T-helper 17 cell (primary cell): ENCODE data around the gene HNRNPK. TPM values are rescaled to one million over a fixed set of nuclear protein-coding genes. Genes with fewer than 3 reads are reported as not detected.
"Not testable (repeated sequence)": the region's sequence is repeated elsewhere in the genome, so short reads cannot be mapped to it uniquely, and the experiment has no call there.

Experiments used
- ATAC-seq: fragments of 150-1000 bp; cut with Tn5 transposase; 2 replicates; pipeline ENCODE4 v1.10.0; 2021; ENCODE audit warnings: mild to moderate bottlenecking, moderate library complexity
- DNase-seq, 3 donors: peaks; one replicate each; pipeline versions ENCODE4 v3.0.0 to v3.0.0-alpha.2; 2020 to 2021
- H3K9me3 ChIP-seq: one replicate; pipeline ENCODE4 v1.7.0; 2013; ENCODE audit warnings: low read length, mild to moderate bottlenecking; ENCODE audit not compliant: control insufficient read depth, poor library complexity, severe bottlenecking
- H3K27ac Mint-ChIP-seq: one replicate; pipeline ENCODE4 v1.8.0; 2022; ENCODE audit warnings: mild to moderate bottlenecking, moderate library complexity, mixed read lengths
- H3K27me3 Mint-ChIP-seq: one replicate; pipeline ENCODE4 v1.8.0; 2022; ENCODE audit warnings: mixed read lengths
- H3K36me3 Mint-ChIP-seq: one replicate; pipeline ENCODE4 v1.8.0; 2022; ENCODE audit warnings: low read depth, mixed read lengths
- H3K4me1 Mint-ChIP-seq: one replicate; pipeline ENCODE4 v1.8.0; 2022; ENCODE audit warnings: mild to moderate bottlenecking, mixed read lengths
- H3K4me3 Mint-ChIP-seq: one replicate; pipeline ENCODE4 v1.8.0; 2022; ENCODE audit warnings: mild to moderate bottlenecking, moderate library complexity, mixed read lengths
- total RNA-seq, 4 donors: library from RNA in 2 of 4; stranded (reverse) in 2 of 4; gene quantifications; one replicate each; pipeline ENCODE4 v1.2.3 and lab custom pipeline; 2022 to 2026

HNRNPK gene
- total RNA-seq, 2 donors from 2014 or later: 612 to 613 TPM

DNA sequence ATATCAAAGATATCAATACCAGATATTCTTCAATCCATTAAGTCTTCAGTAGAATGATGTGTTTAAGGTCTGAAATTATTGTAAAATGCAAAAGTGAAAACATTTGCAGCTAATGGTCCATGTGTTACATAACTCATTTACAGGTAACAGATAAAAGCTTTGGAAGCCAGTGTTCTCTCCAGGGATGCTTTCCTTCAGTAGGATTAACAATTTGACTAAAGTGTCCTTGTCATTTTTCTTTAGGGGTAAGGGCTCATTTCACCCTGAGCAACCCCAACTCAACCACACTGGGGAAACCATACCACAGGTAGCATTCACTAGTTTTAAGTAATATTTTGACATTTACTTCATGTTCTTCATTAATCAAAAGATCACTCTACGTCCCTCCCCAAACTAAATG, 12.9 kb downstream of the HNRNPK start:
- DNase-seq (no peak), ATAC-seq (no peak)
- H3K36me3 Mint-ChIP-seq: peaks cover 10% of the 10 kb centered on the region
- H3K9me3 ChIP-seq: no peaks in the 10 kb centered on the region
- H3K27me3 Mint-ChIP-seq: no peaks in the 10 kb centered on the region
- H3K4me3 Mint-ChIP-seq: peak overlapping the region; percentile 22
- H3K4me1 Mint-ChIP-seq: peaks cover 22% of the 10 kb centered on the region
- H3K27ac Mint-ChIP-seq: peak overlapping the region; percentile 78

DNA sequence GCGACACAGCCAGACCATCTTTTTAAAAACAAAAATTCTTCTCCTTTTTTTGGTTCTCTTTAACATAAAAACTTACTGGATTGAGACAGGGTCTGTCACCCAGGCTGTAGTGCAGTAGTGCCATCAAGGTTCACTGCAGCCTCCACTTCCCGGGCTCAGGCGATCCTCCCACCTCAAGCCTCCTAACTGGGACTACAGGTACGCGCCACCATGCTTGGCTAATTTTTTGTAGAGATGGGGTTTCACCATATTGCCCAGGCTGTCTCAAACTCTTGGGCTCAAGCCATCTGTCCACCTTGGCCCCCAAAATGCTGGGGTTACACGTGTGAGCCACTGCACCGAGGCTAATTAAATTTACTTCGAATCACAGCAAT, 13.8 kb downstream of the HNRNPK start:
- Mint-ChIP-seq H3K27ac (peak overlapping the region; percentile 78), H3K4me1 (peaks cover 18% of the 10 kb centered on the region), H3K4me3 (peak overlapping the region; percentile 60), H3K36me3 (peaks cover 6% of the 10 kb centered on the region), H3K27me3 (no peaks in the 10 kb centered on the region)
- H3K9me3 ChIP-seq: no peaks in the 10 kb centered on the region
- ATAC-seq: peak; percentile 20
- DNase-seq: no peak

DNA sequence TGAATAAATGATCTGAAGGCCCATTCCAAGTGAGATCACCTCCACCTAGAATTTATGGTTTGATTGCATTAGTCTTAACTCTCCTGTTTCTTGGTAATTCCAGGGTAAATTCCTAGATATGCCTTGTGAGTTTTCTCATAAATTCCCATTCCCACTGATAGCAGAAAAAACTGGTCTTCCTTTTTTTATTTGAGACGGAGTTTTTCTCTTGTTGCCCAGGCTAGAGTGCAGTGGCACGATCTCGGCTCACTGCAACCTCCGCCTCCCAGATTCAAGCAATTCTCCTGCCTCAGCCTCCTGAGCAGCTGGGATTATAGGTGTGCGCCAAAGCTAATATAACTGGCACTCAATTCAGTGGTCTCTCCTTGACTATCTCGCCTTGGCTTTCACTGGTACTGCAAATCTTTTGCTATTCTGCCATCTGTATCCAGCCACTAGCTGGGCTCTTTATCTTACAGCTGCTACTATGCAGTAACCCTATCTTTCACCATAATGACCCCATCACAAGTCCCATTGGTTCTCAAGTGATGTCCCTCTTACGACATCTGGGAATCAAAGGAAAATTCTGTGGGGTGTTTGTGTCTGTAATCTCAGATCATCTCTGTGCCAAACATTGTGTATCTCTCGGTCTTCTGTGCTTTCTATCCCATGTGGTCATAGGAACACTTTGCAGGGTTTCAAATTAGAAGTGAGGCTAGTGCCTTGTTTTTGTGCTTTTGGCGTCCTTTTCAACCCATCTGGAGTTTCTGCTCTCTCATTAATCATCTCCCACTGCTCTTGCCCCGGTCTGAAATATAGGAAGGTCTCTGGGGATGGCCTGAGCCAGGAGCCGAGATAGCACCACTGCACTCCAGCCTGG, 14.4 kb downstream of the HNRNPK start:
- H3K36me3 Mint-ChIP-seq: peaks cover 6% of the 10 kb centered on the region
- peak; percentile 42 for ATAC-seq

DNA sequence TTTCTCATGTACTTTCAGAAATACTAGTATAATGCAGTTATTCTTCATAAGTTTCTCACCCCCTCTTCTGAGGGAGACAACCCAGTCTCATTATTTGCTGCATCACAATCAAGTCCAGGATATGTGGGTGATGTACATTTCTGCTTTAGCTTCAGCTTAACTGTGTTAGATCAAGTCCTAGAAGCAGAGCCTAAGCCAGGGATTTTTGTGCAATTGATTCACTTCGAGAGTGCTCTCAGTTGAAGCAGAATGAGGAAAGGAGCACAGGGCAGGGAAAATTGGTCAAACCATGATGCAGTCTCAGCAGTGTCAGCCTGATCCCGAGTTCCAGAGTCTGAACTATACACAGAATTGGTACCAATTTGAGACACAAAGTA, 15.1 kb downstream of the HNRNPK start:
- Mint-ChIP-seq H3K27me3 (no peaks in the 10 kb centered on the region), H3K27ac (peak overlapping the region; percentile 78), H3K4me1 (peaks cover 16% of the 10 kb centered on the region), H3K4me3 (peak overlapping the region; percentile 31), H3K36me3 (peaks cover 6% of the 10 kb centered on the region)
- ATAC-seq (peak; percentile 40), DNase-seq (no peak)
- H3K9me3 ChIP-seq: no peaks in the 10 kb centered on the region

More for the DNA sequence above, 14.4 kb downstream of the HNRNPK start:
- Mint-ChIP-seq H3K4me3 (peak overlapping the region; percentile 60), H3K27me3 (no peaks in the 10 kb centered on the region), H3K27ac (peak overlapping the region; percentile 78), H3K4me1 (peaks cover 18% of the 10 kb centered on the region)
- H3K9me3 ChIP-seq: no peaks in the 10 kb centered on the region
- no peak for DNase-seq

DNA sequence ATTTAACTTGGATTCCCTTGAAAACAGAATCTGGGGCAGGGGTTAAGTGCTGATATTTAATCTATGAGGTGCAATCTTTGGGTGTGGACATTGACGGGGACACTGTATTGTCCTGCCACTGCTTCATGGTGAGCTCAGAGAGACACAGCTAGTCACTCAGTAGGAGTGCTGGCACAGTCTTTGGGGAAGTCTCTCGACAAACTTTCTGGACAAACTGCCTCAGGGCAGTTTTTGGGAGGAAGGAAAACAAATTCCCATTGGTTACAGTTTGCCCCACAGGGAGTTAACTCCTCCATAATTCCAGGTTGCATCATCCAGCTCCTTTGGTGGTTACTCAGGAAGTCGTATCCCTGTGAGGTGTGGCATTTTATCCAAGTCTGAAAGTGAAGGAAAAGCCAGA, 17.9 kb downstream of the HNRNPK start:
- H3K9me3 ChIP-seq: no peaks in the 10 kb centered on the region
- Mint-ChIP-seq H3K27me3 (no peaks in the 10 kb centered on the region), H3K4me1 (peaks cover 14% of the 10 kb centered on the region), H3K27ac (no peak overlapping the region), H3K36me3 (peaks cover 3% of the 10 kb centered on the region), H3K4me3 (no peak overlapping the region)
- DNase-seq (no peak), ATAC-seq (no peak)

DNA sequence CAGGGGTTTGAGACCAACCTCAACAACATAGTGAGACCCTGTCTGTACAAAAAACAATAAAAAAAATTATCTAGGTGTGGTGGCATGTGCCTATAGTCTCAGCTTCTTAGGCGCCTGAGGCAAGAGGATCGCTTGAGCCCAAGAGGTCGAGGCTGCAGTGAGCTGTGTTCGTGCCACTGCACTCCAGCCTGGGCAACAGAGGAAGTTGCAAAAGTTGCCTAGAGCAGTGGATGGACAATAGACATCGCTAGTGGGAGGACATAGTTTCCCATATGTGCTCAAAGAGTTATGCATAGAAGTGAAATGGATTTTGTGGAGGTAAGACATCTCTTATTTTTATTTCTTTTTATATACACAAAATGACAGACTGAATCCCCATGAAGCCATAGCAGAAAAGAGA, 19.0 kb downstream of the HNRNPK start:
- ATAC-seq (no peak), DNase-seq (no peak)
- H3K4me3 Mint-ChIP-seq: no peak overlapping the region
- no peaks in the 10 kb centered on the region for H3K27me3 Mint-ChIP-seq
- no peak overlapping the region for H3K27ac Mint-ChIP-seq
- no peaks in the 10 kb centered on the region for H3K9me3 ChIP-seq
- H3K4me1 Mint-ChIP-seq: peaks cover 17% of the 10 kb centered on the region
- H3K36me3 Mint-ChIP-seq: no peaks in the 10 kb centered on the region

DNA sequence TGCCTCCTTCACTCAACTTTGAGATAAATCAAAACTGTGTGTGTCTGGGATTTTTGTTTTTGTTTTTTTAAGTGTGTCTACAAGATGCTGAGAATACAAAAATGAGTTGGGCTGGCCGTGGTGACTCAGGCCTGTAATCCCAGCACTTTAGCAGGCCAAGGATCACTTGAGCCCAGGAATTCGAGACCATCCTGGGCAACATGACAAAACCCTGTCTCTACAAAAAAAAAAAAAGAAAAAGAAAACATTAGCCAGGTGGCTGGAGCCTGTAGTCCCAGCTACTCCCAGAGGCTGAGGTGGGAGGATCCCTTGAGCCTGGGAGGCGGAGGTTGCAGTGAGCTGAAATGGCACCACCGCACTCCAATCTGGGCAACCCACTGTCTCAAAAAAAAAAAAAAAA, 21.0 kb downstream of the HNRNPK start:
- Mint-ChIP-seq H3K27ac (no peak overlapping the region), H3K36me3 (no peaks in the 10 kb centered on the region), H3K4me1 (peaks cover 13% of the 10 kb centered on the region), H3K4me3 (no peak overlapping the region), H3K27me3 (no peaks in the 10 kb centered on the region)
- ATAC-seq: no peak
- H3K9me3 ChIP-seq: no peaks in the 10 kb centered on the region
- no peak for DNase-seq

DNA sequence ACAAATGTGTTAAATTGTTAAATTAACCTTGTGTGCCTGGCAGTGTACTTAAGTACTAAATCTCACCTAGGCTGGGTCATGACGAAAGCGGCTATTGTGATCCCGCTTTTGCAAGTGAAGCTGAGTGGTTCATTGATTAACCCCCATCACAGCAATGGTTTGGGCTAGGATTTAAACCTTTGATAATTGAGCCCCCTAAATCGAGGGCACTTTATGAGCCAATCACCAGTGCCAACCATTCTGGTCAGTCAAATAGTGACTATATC, 22.8 kb downstream of the HNRNPK start:
- ATAC-seq: no peak
- Mint-ChIP-seq H3K36me3 (no peaks in the 10 kb centered on the region), H3K4me3 (peak overlapping the region; percentile 96), H3K27me3 (no peaks in the 10 kb centered on the region), H3K27ac (peak overlapping the region; percentile 96), H3K4me1 (peaks cover 13% of the 10 kb centered on the region)
- DNase-seq: no peak
- H3K9me3 ChIP-seq: no peaks in the 10 kb centered on the region

DNA sequence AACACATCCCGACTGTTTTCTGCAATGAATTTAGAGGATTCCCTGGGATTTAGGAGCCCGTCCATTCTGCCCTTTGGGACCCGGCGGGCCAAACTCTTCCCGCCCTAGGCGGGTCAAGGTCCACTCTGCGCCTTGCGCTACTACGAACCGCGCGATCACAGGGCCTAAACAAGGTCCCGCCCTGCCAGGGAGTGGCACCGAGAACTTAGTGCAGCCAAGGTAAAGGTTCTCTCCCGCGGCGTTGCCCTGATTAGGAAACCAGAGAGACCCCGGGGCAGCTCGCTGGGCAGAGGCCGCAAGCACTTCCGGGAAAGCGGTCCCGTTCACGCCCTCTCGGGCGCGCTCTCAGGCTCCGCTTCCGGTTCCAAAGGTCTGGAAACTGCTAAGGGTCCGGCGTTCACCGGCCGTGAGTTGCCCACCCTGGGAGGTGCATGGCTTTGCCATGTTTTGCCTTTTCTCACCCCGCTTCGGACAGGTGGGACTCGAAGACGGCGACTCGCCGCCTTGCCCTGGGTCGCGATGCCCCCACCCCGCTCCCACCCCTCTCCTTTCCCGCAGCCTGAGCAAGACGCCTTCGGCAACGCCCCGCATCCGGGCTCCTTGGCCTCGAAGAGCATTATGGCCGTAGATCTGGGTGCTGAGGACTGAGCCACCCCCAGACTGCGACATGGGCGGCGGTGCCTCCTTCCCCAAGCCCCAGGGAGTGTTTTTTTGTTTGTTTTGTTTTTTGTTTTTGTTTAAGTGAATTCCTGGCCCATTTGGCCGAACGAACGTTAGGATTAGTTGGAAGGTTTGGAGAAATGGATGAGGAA, 23.4 kb downstream of the HNRNPK start:
- H3K9me3 ChIP-seq: no peaks in the 10 kb centered on the region
- H3K4me1 Mint-ChIP-seq: peaks cover 13% of the 10 kb centered on the region
- peak; percentile 77 for ATAC-seq
- no peaks in the 10 kb centered on the region for H3K36me3 Mint-ChIP-seq
- DNase-seq: peak in 2 of 3 donors; percentile 42 to 44
- no peaks in the 10 kb centered on the region for H3K27me3 Mint-ChIP-seq
- H3K27ac Mint-ChIP-seq: peak overlapping the region; percentile 96
- H3K4me3 Mint-ChIP-seq: peak overlapping the region; percentile 96

DNA sequence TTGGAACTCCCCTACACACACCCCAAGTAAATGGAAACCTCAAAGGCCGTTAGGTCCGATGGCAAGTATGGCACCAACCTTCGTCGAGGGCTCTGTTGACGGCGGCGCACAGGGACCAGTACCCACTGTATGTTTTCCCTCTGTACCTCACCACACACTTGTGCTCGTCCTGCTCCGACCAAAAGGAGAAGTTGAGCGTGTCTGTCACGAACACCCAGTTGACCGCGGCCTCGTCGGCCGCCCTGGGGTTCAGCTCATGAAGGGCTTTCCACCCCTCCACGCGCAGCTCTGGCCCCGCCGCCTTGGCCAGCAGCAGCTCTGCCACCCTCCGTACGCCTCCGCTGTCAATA, 24.0 kb downstream of the HNRNPK start:
- H3K9me3 ChIP-seq: no peaks in the 10 kb centered on the region
- ATAC-seq: peak; percentile 65
- Mint-ChIP-seq H3K4me3 (peak overlapping the region; percentile 96), H3K36me3 (no peaks in the 10 kb centered on the region), H3K27ac (peak overlapping the region; percentile 96), H3K4me1 (peaks cover 13% of the 10 kb centered on the region), H3K27me3 (no peaks in the 10 kb centered on the region)
- no peak for DNase-seq

DNA sequence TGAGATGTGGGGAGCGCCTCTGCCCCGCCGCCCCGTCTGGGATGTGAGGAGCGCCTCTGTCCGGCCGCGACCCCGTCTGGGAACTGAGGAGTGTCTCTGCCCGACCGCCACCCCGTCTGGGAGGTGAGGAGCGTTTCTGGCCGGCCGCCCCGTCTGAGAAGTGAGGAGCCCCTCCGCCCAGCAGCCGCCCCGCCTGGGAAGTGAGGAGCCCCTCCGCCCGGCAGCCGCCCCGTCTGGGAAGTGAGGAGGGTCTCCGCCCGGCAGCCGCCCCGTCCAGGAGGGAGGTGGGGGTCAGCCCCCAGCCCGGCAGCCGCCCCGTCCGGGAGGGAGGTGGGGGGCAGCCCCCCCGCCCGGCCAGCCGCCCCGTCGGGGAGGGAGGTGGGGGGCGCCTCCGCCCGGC, 31.9 kb downstream of the HNRNPK start:
- not testable (repeated sequence) for ATAC-seq, H3K27me3 Mint-ChIP-seq, H3K36me3 Mint-ChIP-seq, H3K4me3 Mint-ChIP-seq, H3K9me3 ChIP-seq, DNase-seq, H3K4me1 Mint-ChIP-seq, H3K27ac Mint-ChIP-seq

DNA sequence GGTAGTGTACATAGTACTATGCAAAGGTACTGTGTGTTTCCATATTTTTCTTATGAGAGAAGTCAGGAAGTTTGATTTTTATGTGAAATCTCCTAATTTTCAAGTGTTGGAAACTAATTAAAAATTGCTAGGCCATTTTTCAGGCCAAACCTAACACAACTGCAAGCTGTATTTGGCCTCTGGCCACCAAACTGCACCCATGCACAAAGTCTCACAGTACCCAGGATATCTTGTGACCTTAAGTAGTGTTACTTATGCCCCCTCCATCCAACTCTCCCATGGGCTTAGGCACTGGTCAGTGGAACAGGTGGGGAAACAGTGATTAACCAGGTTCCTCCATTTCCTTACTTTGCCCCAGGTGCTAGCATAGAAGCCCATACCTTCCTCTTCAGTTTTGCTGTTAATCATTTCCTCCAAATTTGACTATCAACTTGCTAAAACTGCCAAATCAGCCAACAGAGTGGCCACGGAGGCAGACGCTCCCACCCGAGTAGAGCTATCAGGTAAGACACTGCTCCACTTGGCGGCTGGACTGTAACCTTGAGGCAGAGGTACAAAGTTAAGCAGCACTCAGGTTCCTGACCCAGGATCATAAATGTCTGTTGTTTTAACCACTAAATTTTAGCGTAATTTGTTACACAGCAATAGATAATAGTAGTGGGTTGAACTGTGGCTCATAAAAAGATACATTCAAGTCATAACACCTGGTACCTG, 39.3 kb downstream of the HNRNPK start:
- peaks cover 2% of the 10 kb centered on the region for H3K36me3 Mint-ChIP-seq

DNA sequence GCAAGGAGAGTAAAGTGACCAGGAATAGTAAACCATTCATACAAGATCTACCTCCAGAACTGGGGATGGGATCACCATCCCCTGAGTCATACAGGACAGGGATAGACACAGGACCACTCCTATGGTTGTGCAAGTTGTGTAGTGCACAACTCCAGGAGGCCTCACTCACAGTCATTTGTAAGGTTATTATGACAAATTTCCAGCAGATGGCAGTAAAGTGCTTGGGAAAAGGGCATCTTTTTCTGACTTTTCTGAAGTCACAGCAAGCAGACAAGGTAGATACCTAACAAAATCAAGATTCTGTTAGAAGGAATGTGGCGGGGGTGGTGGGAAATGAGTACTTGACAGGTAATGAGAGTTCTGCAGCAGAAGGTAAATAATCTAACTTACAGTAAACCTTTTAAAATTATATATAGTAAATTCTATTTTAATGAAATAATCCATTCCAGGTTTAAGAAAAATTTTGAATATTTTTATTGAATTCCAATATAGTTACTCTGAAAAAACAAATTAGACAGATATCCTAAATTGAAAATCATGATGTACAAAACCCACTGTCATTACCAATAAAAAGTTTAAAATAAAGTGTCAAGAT, 42.1 kb downstream of the HNRNPK start:
- H3K27me3 Mint-ChIP-seq: no peaks in the 10 kb centered on the region
- H3K4me3 Mint-ChIP-seq: no peak overlapping the region
- no peak overlapping the region for H3K27ac Mint-ChIP-seq
- peak in 1 of 3 donors; percentile 21 for DNase-seq
- peaks cover 6% of the 10 kb centered on the region for H3K4me1 Mint-ChIP-seq
- no peaks in the 10 kb centered on the region for H3K9me3 ChIP-seq
- peaks cover 2% of the 10 kb centered on the region for H3K36me3 Mint-ChIP-seq
- peak; percentile 75 for ATAC-seq

More for the DNA sequence above, 39.3 kb downstream of the HNRNPK start:
- DNase-seq (no peak), ATAC-seq (no peak)
- Mint-ChIP-seq H3K27ac (no peak overlapping the region), H3K27me3 (no peaks in the 10 kb centered on the region), H3K4me1 (peaks cover 6% of the 10 kb centered on the region), H3K4me3 (no peak overlapping the region)
- no peaks in the 10 kb centered on the region for H3K9me3 ChIP-seq
